GM18499 (cell line): Measurements from ENCODE around the gene METTL2B.
A peak's percentile ranks its signal among the peaks of the same experiment; 100 is the strongest.
"Not testable (repeated sequence)": the region's sequence is repeated elsewhere in the genome, so short reads cannot be mapped to it uniquely, and the experiment has no call there.

Experiments
- ATAC-seq: cut with Tn5 transposase; IDR thresholded peaks from one replicate; pipeline ENCODE4 v1.9.1; 2021; ENCODE audit warnings: moderate number of reproducible peaks; ENCODE audit not compliant: insufficient read depth, unreplicated experiment

METTL2B gene

DNA sequence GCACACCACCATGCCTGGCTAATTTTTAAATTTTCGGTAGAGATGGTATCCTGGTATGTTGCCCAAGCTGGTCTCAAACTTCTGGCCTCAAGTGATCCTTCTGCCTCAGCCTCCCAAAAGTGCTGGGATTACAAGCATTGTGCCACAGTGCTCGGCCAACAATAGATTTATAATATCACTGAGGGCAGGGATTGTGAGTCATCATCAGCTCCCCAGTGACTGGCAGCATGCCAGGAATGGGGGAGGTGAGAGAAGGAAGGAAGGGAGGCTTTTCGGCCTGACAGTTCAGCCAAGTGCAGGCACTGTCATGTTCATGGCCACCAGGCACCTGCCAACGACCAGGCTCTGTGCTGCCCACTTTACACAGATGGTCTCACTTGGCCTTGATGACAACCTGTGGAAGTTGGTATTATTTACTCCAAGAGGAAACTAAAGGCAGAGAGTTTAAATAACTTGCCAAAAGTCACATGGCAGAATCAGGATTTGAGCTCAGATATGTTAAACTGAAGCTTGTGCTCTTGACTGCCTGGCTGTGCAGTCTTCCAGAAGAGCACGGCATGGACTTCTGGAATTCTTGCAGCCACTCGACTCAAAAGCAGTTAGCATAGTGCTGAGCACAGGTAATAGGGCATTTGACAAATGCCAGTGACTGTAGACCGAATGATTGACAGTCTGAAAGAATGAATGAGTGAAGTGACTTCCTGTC lies 46.8 kb downstream of the METTL2B start:
- not testable (repeated sequence) for ATAC-seq

- not testable (repeated sequence) for ATAC-seq
Observed at GRCh38 chr7:128523932-128524524, 47.5 kb downstream of the METTL2B start.

- not testable (repeated sequence) for ATAC-seq
Observed at GRCh38 chr7:128525584-128525983, 49.0 kb downstream of the METTL2B start.

GRCh38 chr7:128526062-128526466 lies 49.5 kb downstream of the METTL2B start:
- not testable (repeated sequence) for ATAC-seq

DNA sequence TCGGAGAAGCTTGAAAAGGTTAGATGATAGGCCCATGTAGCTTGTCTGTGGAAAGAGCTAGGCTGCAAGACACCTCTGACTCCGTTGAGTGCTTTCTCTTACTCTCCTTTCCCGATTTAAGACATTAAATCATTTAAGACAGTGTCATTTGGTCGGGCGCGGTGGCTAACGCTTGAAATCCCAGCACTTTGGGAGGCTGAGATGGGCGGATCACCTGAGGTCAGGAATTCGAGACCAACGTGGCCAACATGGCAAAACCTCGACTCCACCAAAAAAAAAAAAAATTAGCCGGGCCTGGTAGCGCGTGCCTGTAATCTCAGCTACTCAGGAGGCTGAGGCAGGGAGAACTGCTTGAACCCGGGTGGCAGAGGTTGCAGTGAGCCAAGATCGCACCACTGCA lies 52.6 kb downstream of the METTL2B start:
- not testable (repeated sequence) for ATAC-seq

DNA sequence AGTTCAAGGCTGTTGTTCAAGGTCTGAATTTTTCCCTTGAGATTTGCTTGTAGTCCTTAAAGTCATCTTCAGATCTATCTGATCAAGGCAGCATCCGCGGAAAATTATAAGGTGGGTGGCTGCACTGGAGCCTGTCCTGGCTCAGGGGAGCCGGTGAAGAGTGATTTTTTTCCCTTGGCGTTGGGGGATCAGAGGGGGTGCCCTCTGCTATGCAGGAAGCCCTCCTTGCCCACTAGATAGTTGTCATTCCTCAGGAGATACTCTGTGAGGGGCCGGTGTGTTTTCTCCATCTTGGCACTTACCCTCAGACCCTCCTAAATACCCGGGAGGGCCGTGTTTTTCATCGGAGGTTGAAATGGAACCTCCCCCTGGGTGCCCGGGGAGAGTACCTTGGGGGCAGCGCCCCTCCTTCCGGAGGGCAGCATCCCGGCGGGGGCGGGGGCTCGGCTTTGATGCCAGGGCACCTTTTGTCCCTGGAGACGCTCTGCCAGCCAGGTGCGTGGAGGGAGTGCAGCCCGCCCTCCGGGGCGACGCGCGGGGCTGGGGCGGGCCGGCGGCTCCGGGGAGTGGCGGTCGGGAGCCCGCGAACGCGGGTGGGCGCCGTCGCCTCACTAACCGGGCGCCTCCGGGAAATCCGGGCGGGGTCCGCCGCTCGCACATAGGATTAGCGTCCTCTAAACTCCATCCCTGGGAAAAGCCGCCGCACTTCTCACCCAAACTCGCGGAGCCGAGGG lies 53.7 kb downstream of the METTL2B start:
- not testable (repeated sequence) for ATAC-seq

GRCh38 chr7:128530855-128531104 lies 54.2 kb downstream of the METTL2B start:
- ATAC-seq, result no peak

GRCh38 chr7:128531105-128531954 lies 54.8 kb downstream of the METTL2B start:
- peak; percentile 44 for ATAC-seq

DNA sequence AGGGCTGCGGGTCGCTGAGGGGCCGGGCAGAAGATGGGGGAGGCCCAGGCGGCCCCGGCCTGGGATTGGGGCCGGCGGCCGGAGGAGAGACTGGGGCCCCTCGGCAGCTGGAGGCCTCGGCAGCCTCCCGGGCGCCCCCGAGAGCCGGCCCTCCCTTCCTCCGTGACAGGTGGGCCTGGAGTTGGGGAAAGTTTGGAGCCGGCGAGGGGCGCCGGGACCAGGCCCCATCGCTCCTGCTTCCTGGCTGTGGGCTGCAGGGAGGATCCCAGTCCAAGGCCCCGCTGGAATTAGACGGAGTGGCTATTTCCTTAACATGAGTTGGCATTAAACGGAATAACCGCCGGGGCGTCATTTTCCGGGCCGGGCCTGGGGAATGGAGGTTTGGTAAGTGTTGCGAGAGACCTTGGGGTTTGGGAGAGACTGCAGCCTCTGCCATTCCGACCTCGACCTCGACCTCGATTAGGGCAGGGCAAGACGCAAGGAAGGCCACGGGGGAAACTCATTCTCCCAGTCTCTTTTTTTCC lies 55.5 kb downstream of the METTL2B start:
- ATAC-seq, result peak; percentile 10

DNA sequence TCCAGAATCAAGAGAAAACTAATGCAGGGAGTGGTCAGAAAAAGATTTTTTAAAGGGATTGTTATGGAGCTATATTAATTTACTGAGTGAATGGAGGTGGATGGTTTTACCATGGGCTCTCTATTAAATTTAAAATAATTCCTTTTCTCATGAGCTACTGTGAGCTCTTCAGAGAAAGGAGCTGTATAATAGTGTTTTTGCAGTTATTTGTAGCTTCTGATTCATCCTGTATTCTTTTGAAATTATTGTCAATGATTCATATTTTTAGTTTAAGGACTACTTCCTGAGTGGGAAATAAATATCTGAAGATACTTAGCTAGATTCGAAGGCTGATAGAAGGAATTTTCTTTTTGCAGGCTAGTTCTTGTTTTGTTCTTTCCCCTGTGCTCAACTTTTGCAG lies 56.4 kb downstream of the METTL2B start:
- not testable (repeated sequence) for ATAC-seq

DNA sequence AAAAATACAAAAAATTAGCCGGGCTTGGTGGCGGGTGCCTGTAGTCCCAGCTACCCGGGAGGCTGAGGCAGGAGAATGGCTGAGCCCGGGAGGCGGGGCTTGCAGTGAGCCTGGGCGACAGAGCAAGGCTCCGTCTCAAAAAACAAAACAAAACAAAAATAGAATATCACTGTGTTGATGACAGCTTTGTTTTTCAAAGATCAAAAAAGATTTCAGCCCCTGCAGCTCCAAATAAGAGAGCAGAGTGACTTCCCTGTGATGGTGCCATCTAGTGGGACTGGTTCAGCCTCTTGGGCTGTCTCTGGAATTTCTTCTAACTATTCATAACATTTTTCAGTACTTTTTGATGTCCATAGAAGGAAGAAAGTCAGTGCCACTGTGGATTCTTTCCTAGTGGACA lies 60.9 kb downstream of the METTL2B start:
- not testable (repeated sequence) for ATAC-seq

DNA sequence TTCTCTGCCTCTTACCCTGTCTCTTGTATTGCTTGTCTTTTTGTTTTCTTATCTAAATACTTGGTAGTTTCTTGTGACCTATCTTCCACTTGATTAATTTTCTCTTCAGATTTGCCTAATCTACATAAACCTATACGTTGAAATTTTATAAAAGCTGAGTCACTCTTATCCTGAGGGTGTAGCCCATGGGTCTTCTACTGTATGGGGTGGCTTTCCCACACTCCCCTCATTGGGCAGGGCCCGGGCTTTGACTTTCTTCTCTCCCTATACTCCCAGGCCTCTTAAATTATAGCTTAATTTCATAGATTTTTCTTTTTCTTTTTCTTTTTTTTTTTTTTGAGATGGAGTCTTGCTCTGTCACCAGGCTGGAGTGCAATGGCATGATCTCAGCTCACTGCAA lies 66.0 kb downstream of the METTL2B start:
- not testable (repeated sequence) for ATAC-seq

DNA sequence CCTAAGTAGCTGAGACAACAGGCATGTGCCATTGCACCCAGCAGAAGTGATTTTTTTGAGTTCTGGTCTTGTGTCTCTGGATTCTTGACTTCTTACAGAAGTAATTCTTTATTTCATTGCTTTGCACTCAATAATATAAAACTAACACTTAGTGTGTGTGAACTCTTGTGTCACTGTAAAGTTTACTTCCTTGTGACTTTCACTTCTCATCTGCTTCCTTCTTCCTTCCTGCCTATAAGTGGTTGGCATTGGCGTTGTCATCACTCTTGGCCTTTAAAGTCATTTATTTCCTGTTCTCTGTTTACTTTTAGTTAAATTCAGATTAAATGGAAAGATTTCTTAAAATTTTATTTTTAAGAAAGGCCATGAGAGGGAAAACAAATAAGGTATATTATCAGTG lies 66.8 kb downstream of the METTL2B start:
- not testable (repeated sequence) for ATAC-seq

- ATAC-seq, result not testable (repeated sequence)
Observed at GRCh38 chr7:128546319-128546851, 69.8 kb downstream of the METTL2B start.

DNA sequence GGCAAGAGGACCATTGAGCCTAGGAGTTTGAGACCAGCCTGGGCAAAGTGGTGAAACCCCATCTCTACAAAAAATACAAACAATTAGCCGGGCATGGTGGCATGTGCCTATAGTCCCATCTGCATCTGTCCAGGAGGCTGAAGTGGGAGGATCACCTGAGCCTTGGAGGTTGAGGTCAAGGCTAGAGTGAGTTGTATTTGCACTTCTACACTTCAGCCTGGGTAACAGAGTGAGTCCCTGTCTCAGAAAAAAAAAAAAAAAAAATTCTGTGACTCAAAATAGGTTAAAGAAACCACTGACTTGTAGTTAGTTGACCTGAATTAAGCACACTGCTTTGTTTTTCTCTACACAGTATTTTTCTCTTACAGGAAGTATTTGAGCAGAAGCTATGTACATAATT lies 74.4 kb downstream of the METTL2B start:
- ATAC-seq, result no peak

DNA sequence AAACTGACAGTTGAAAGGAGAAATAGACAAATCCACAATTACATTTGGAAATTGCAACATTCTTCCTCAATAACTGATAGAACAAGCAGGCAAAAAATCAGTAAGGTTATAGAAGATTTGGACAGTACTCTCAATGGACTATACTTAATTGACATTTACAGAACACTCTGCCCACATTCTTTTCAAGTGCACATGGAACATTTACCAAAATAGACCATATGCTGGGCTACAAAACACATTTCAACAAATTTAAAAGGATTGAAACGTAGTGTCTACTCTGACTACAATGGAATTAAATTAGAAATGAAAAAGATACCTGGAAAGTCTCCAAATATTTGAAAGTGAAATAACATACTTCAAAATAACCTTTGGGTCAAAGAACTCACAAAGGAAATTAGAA lies 77.8 kb downstream of the METTL2B start:
- not testable (repeated sequence) for ATAC-seq
